Measurements from ENCODE around the gene VAMP2. TPM values are rescaled to one million over a fixed set of nuclear protein-coding genes. Genes with fewer than 3 reads are reported as not detected.

The VAMP2 gene
- total RNA-seq, 1 experiment from 2014 or later, result 22.1 TPM

DNA sequence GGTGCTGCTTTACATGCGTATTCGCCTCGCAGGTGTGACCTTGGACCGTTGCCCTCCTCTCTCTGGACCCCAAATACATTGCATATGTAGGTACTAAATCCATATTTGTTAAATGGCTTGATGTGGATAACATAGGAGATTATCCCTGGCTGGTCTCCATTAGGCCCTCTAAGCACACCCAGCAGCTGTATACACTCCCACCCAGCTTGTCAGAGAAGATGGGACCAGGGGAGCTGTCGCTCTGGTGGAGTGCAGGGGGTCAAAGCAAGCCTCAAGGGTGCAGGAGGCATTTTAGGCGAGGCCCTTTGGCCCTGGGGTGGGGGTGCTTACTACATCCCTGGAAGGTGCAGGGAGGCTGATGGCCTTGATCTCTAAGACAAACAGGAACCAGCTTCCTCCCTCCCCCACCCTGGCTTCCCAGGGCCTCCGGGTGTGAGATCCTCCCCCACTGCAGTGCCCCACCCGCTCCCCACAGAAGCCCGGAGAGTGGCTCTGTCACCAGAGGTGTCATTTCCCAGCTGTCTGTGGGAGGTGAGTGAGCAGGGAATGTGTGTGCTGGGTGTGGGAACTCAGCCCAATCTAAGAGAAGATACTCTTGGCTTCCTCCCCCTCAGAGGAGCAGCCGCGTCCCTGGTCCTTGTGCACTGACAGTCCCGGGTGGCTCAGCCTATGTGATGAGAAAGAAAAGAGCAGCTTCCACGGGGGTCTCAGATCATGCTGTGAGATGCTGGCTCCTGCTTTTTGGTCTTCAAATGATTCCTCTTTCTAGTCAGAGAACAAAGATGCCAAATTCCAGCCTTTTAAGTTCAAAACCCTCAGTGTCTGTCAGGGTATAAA is 1.4 kb upstream of the VAMP2 start:
- DNase-seq, result no peak
- H3K4me1 Mint-ChIP-seq (ENCODE audit: low read depth, unreplicated experiment), result no peaks in the 10 kb centered on the region
- no peaks in the 10 kb centered on the region for H3K9me3 Mint-ChIP-seq (ENCODE audit: low read depth, unreplicated experiment)
- CTCF ChIA-PET, result interaction anchor here (0.7 kb wide), 1 partner anchor 42 kb away, joined by 3 read pairs; no protein-coding TSS in a partner anchor
- intact Hi-C loops (cut with micrococcal nuclease; ENCODE audit: unreplicated experiment), result no loop called here
- peaks cover 31% of the 10 kb centered on the region for H3K36me3 Mint-ChIP-seq (ENCODE audit: insufficient read depth, unreplicated experiment)
- H3K27me3 Mint-ChIP-seq (ENCODE audit: unreplicated experiment), result no peaks in the 10 kb centered on the region
- no peak overlapping the region for H3K27ac Mint-ChIP-seq (ENCODE audit: unreplicated experiment)
- BruUV-seq (replicated peaks), result no TSS peak
- H3K4me3 Mint-ChIP-seq (ENCODE audit: low read depth, unreplicated experiment), result peak overlapping the region; percentile 76
- TF ChIP-seq, protein P1, sequence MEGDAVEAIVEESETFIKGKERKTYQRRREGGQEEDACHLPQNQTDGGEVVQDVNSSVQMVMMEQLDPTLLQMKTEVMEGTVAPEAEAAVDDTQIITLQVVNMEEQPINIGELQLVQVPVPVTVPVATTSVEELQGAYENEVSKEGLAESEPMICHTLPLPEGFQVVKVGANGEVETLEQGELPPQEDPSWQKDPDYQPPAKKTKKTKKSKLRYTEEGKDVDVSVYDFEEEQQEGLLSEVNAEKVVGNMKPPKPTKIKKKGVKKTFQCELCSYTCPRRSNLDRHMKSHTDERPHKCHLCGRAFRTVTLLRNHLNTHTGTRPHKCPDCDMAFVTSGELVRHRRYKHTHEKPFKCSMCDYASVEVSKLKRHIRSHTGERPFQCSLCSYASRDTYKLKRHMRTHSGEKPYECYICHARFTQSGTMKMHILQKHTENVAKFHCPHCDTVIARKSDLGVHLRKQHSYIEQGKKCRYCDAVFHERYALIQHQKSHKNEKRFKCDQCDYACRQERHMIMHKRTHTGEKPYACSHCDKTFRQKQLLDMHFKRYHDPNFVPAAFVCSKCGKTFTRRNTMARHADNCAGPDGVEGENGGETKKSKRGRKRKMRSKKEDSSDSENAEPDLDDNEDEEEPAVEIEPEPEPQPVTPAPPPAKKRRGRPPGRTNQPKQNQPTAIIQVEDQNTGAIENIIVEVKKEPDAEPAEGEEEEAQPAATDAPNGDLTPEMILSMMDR (IDR thresholded peaks at IDR 0.05; ENCODE audit: unreplicated experiment), result no peak

DNA sequence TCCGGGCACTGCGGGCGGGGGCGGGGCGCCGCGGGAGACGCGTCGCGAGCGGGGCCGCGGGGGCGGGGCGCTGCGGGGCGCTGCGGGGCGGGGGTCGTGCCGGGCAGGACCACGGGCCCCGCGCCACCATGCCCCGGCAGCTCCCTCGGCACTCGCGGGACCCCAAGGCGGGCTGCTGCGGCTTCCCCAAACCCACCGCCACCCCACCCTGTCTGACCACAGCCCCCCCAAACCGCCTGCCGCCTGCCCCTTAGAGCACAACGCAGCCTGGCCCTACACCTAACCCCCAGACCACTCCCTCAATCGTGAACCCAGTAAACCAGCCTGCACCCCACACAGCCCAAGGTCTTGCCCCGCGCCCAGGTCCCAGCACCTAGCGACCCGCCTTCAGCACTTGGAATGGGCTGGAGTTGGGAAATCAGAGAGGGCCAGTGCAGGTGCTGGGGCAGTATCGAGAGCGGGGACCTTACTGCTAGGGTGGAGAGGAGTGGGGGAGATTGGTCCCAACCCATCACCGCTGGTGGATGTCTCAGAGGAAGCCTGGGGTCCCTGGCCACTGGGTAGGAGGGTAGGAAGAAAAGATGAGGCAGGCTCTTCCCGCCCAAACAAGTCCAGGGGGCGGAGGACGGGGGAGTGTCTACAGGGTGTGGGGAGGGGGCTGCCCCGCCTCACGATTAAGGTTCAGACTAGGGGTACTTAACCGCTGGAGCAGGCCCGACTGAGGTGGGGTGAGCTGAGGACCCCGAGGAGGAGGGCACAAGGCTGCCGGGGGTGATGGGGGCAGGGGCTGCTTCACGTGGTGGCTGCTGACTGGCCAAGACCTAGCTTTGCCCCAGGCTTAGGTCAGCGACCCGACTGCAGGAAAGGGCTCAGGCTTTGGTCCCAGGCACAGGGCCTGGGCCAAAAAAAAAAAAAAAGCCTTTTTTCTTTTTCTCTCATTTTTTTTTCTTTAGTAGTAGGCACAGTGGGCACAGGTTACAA is 539 bp upstream of the VAMP2 start:
- no TSS peak for BruUV-seq (replicated peaks)
- Mint-ChIP-seq H3K27me3 (ENCODE audit: unreplicated experiment) (no peaks in the 10 kb centered on the region), H3K9me3 (ENCODE audit: low read depth, unreplicated experiment) (no peaks in the 10 kb centered on the region), H3K4me3 (ENCODE audit: low read depth, unreplicated experiment) (peak overlapping the region; percentile 76), H3K36me3 (ENCODE audit: insufficient read depth, unreplicated experiment) (peaks cover 37% of the 10 kb centered on the region), H3K27ac (ENCODE audit: unreplicated experiment) (no peak overlapping the region), H3K4me1 (ENCODE audit: low read depth, unreplicated experiment) (no peaks in the 10 kb centered on the region)
- DNase-seq, result no peak
- CTCF ChIA-PET, result no interaction called here
- TF ChIP-seq, protein P1 (IDR thresholded peaks at IDR 0.05; ENCODE audit: unreplicated experiment), result no peak
- intact Hi-C loops (cut with micrococcal nuclease; ENCODE audit: unreplicated experiment), result no loop called here

DNA sequence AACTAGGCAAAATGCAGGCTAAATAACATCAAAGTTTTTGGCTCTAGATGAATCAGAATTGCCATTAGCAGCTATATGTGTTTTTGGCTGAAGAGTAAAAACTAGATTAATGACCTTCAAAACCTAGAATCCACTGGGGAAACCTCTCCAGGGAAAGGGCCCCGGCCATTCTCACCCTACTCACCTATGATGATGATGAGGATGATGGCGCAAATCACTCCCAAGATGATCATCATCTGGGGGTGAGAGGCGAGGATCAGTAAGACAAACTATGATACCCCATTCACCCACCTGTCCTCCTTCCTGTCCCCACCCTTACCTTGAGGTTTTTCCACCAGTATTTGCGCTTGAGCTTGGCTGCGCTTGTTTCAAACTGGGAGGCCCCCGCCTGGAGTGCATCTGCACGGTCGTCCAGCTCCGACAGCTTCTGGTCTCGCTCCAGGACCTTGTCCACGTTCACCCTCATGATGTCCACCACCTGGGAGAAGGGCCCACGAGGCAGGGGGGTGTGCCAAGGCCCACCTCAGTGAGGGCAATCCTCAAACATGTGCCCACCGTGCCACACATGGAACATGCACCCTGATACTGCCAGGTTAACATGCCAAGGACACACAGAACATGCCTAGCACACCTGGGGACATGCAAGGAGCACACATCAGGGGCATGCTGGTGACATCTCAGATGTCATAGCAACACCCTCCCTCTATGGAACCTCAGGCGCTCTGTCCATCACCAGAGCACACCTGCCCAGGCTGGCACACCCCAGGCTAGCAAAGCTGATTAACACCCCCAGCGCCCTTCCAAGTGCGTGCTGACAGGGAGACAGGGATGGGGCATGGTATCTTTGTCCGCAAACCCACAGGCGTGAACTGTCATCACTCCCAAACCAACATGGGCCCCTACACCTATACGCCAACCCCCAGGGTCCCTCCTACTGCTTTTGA is 1.2 kb downstream of the VAMP2 start:
- H3K27me3 Mint-ChIP-seq (ENCODE audit: unreplicated experiment), result no peaks in the 10 kb centered on the region
- no peaks in the 10 kb centered on the region for H3K4me1 Mint-ChIP-seq (ENCODE audit: low read depth, unreplicated experiment)
- intact Hi-C loops (cut with micrococcal nuclease; ENCODE audit: unreplicated experiment), result no loop called here
- TF ChIP-seq, protein P1 (IDR thresholded peaks at IDR 0.05; ENCODE audit: unreplicated experiment), result no peak
- CTCF ChIA-PET, result no interaction called here
- H3K4me3 Mint-ChIP-seq (ENCODE audit: low read depth, unreplicated experiment), result peak overlapping the region; percentile 76
- DNase-seq, result no peak
- no TSS peak for BruUV-seq (replicated peaks)
- H3K36me3 Mint-ChIP-seq (ENCODE audit: insufficient read depth, unreplicated experiment), result peaks cover 40% of the 10 kb centered on the region
- no peak overlapping the region for H3K27ac Mint-ChIP-seq (ENCODE audit: unreplicated experiment)
- H3K9me3 Mint-ChIP-seq (ENCODE audit: low read depth, unreplicated experiment), result no peaks in the 10 kb centered on the region

DNA sequence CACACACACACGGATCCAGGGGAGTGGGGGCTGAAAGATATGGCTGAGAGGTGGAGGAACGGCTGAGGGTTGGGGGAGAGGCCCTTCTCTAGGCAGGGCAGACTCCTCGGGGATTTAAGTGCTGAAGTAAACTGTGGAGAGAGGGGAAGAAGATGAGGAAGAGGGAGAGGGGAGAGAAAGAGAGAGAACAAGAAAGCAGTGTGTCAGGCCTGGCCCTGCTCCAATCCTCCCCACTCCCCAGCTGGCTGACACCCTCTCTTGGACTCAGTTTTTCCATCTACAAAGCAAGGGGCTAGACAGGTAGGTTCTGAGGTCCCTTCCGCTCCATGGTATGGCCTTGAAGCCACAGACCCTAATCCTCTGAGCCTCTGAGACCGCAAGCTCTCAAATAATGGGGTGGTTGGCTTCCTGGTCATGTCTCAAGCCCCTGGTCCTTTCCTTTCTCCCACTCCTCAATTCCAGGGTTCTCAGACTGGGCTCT is 2.0 kb downstream of the VAMP2 start:
- H3K4me1 Mint-ChIP-seq (ENCODE audit: low read depth, unreplicated experiment), result no peaks in the 10 kb centered on the region
- peaks cover 40% of the 10 kb centered on the region for H3K36me3 Mint-ChIP-seq (ENCODE audit: insufficient read depth, unreplicated experiment)
- DNase-seq, result no peak
- intact Hi-C loops (cut with micrococcal nuclease; ENCODE audit: unreplicated experiment), result no loop called here
- no peak overlapping the region for H3K27ac Mint-ChIP-seq (ENCODE audit: unreplicated experiment)
- CTCF ChIA-PET, result no interaction called here
- no peaks in the 10 kb centered on the region for H3K9me3 Mint-ChIP-seq (ENCODE audit: low read depth, unreplicated experiment)
- H3K27me3 Mint-ChIP-seq (ENCODE audit: unreplicated experiment), result no peaks in the 10 kb centered on the region
- peak overlapping the region; percentile 23 for H3K4me3 Mint-ChIP-seq (ENCODE audit: low read depth, unreplicated experiment)
- no TSS peak for BruUV-seq (replicated peaks)
- TF ChIP-seq, protein P1 (IDR thresholded peaks at IDR 0.05; ENCODE audit: unreplicated experiment), result no peak
